Midbrain (tissue), 1 donor: ENCODE measurements around the gene TSHB.
A peak's percentile ranks its signal among the peaks of the same experiment; 100 is the strongest.
"Not testable (repeated sequence)": the region's sequence is repeated elsewhere in the genome, so short reads cannot be mapped to it uniquely, and the experiment has no call there.

Experiments
- DNase-seq: peaks from one replicate; lab custom pipeline; 2025; lab: John Stamatoyannopoulos, UW

The TSHB gene

DNA sequence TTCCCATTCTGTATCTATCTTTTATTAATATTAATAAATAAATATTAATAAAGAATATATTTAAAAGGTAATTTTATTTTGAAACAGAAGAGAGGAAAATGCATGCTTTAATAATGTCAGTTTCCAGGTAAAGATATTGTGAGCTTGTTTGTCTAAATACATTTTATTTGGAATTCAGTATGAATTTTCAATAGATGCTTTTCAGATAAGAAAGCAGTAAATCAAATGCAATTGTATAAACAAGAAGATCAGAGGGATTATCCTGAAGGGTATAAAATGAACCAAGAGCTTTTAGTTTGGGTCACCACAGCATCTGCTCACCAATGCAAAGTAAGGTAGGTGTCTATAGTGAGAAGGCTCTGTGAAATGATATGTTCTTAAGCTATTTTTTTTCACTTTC is at the start of gene TSHB:
TSS of gene TSHB (plus strand) at position 301 of the 400 bp plus-strand sequence. CDS start 3,537 bp downstream, outside the sequence.
- DNase-seq, result no peak

DNA sequence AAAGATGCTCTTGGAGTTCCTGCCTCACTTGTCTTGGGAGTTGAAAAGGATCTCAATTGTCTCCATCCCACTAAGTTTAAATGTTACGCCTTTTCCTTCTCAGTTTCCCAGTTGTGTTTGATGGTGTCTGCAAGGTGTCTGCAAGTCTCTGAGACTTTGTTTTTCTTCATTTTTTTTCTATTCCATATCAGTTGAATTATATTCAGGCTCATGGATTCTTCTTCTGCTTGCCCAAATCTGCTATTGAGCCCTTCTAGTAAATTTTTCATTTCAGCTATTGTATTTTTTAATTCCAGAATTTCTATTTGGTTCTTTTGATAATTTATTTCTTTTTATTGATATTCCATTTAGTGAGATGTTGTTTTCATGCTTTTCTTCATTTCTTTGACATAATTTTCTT is 47.4 kb upstream of the TSHB start:
- DNase-seq, result no peak

DNA sequence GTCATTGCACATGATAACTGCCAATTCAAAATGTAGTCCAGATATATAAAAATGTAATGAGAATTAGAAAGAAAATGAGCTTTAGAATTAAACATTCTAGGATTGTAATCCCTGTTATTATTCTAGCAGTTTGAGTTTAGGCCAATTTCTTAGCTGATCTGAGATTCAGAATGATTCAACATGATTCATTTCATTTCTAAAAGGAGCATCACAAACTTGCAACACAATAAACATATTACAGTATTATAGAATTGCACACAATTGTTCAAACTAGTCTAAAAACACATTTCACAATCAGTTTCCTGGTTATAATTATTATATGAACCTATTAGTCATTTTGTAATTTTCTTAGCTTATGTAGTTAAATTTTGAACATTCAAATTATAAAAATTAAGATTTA is 43.3 kb upstream of the TSHB start:
- DNase-seq, result no peak

DNA sequence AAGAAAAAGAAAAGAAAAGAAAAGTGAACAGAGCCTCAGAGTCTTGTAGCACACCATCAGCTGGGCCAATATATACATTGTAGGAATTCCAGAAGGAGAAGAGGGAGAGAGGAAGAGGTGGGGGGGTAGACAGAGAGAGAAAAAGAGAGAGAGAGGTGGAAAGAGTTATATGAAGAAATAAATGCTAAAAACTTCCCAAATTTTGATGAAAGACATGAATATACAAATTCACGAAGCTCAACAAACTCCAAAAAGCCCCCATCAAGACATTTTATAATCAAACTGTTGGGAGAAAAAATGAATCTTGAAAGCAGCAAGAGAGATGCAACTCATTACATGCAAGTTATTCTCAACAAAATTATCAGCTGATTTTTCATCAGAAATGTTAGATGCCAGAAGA is 41.5 kb upstream of the TSHB start:
- DNase-seq, result no peak

DNA sequence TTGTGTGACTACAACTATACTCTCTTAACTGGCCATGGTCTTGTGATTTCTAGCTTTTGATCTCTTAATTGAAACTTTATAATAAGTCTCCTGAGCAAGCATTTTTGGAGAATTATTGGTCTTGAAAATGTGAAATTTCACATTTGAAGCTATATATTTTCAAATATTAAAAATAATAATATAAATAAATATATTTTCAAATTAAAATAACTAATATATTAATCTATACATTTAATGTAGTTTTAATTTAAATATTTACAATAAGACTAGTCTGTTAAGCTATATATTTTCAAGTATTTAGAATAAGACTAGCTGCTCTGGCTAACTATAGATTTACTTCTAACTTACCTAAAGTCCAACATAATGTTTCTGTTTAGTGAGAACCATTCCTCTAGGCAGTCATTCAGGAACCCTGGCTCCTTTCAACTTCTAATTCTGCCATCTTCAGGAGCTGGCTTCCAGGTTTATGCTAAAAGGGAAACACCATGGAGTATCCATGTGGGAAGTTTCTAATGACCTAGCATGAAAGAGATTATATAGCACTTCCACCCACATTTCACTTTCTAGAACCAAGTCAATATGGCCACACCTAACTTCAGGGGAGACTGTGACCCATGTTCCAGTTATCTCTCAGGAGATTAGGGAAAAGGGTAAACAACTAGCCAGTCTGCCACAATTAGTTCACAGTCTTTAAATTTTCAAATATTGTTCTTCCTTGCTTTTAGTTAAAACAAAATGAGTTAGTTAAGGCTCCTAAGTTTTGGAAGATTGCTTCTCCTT is 31.9 kb upstream of the TSHB start:
- DNase-seq, result no peak

DNA sequence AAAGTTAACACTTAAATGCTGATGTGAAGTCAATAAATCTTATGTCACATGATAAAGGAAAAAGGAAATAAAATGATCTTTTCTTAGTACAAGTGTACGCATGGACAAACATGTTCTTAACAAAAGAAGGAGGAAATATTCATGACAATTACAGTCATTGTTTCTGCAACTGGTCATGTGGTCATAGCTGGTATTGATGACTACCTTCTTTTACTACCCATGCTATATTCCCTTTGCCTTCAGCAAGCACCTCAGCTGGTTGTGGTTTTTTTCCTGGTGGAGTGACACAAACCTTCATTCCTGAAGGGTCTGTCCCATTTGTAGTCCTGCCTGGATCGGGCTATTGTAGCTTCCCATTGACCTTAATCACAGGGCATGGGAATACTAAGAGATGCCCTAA is 23.4 kb upstream of the TSHB start:
- DNase-seq, result no peak

DNA sequence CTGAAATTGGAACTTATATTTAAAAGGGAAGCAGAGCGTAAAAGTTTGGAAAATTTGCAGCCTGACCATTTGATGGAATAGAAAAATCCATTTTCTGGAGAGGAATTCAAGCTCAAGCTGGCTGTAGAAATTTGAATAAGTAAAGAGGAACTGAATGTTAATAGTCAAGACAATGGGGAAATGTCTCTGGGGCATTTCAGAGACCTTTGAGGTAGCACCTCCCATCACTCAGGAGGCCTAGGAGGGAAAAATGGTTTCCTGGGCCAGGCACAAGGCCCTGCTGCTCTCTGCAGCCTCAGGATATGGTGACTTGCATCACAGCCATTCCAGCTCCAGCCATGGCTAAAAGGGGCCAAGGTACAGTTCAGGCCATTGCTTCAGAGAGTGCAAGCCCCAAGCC is 17.6 kb upstream of the TSHB start:
- DNase-seq, result no peak

DNA sequence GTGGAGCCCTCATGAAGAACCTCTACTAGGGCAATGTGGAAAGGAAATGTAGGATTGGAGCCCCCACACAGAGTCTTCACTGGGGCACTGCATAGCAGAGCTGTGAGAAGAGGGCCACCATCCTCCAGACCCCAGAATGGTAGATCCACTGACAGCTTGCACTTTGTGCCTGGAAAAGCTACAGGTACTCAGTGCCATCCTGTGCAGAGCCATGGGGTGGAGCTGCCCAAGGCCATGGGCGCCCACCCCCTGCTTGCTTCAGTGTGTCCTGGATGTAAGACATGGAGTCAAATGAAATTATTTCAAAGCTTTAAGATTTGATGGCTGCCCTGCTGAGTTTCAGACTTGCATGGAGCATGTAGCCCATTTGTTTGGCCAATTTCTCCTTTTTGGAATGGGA is 17.2 kb upstream of the TSHB start:
- DNase-seq, result no peak

DNA sequence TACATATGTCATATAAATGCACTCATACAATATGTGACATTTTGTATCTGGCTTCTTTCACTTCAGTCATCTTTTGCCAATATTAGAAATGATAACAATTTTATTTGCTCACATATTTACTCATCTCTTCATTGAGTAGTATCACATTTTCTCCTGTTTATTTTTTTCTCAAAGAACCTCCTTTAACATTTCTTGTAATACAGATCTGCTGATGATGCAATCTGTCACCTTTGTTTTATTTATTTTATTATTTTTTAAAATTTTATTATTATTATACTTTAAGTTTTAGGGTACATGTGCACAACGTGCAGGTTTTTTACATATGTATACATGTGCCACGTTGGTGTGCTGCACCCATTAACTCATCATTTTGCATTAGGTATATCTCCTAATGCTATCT is 15.8 kb upstream of the TSHB start:
- no peak for DNase-seq

DNA sequence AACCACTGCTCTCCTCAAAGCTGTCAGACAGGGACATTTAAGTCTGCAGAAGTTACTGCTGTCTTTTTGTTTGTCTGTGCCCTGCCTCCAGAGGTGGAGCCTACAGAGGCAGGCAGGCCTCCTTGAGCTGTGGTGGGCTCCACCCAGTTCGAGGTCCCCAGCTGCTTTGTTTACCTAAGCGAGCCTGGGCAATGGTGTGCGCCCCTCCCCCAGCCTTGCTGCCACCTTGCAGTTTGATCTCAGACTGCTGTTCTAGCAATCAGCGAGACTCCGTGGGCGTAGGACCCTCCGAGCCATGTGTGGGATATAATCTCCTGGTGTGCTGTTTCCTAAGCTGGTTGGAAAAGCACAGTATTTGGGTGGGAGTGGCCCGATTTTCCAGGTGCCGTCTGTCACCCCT is 10.1 kb upstream of the TSHB start:
- DNase-seq, result not testable (repeated sequence)

DNA sequence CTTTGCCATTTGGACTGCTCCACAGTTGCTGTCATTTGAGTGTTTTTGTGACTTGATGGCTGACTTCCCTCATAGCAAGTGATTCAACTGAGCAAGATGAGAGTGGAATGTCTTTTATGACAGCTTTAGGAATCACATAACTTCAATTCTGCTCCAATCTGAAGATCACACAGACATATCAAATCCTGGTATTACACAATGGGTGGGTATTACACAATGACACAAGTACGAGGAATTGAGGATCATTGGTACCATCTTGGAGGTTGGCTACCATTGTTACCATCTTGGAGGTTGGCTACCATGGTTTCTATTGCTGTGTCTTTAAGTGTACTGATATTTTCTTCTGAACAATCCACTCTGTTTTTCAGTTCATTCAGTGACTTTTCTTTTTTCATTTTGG is 8.5 kb upstream of the TSHB start:
- no peak for DNase-seq

DNA sequence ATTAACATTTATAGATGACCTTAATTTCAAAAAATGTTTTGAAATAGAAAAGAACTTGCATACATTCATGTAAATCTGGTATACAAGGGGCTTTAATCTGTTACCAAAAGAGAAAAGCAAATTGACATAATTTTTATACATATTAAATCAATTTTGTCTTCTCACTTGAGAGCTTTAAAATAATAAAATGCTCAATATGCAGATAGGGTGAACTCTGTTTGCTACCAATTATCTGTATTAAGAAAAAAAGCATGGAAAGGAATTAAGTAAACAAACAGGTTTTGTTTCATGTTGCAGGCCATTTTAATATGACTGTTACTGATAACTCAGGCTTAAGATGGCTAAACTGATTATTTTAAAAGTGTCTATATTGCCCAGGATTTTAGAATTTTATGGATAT is 6.0 kb upstream of the TSHB start:
- no peak for DNase-seq

DNA sequence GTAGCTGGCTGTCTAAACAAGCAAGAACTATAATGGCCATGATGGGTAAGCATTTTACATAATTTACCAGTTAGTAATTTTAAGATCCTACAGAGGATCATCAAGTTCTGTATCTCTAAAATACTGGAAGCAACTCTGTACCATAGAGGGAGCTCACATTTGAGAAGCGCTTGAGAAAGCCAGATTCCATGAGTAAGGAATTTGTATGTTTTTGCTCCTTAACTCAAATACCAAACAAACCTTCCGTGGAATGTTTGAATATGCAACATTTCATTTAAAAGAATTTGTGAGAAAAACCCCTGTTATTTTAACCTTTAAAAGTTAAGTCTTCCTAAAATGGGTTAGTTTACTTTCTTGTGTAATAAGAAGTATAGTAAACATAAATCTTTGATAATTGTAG is 2.0 kb downstream of the TSHB start:
- no peak for DNase-seq

DNA sequence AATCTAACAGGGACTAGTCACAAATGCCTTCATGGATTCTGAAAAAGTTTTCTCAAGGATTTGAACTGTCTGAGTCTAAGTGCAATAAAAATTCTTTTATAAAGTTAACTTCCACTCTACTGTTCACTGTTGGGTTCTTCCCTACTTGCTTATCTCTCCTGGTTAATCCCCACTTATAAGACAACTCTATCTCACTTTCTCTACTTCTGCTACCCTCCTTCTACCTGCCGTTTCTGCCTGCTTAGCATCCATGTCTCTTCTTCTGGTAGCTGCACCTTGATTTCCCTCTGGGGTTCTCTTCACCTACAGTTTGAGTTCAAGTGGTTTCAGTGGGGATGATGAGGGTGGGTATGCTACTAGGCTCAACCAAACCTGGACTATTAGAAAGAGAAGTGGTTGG is 6.0 kb downstream of the TSHB start:
- no peak for DNase-seq

DNA sequence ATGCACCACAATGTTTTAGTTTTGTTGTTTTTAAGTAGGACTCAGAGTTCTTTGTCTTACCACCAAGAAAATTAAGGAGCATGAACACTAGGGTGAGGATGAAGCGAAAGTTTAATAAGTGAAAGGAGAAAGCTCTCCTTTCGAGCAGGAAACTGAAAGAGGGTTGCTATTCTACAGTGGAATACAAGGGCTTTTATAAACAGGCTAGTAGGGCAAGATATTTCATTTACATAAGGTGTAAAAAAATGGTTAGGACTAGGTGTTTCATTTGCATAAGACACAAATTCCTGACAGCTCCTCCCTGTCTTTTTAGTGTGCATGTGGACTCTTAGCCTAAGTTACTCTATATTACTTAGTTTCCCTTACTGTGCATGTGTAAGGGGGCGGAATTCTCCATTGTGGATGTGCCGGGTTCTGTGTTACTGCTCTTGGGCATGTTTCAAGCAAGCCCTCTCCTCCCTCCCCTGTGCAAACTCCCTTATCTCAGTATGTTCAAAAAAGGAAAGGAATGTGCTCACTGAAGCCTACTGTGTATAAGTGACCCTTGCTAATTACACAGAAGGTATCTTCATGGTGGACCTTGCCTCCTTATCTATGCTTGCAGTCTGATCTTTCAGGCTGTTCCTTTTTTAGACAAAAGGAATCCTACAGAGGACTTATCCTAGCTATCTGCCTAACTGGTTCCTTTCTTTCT is 7.3 kb downstream of the TSHB start:
- no peak for DNase-seq

DNA sequence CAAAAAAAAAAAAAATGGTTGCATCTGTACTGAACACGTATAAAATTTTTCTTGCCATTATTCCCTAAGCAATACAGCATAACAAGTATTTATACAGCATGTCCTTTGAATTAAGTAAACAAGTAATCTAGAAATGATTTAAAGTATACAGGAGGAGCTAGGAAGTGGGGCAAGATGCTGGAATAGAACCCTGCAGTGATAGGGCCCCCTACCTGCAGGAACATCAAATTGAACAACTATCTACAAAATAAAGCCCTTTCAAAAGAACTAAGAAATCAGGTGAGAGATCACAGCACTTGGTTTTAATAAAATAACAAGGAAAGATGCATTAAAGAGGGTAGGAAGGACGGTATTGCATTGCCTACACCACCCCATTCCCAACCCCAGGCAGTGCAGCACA is 10.9 kb downstream of the TSHB start:
- DNase-seq, result no peak

DNA sequence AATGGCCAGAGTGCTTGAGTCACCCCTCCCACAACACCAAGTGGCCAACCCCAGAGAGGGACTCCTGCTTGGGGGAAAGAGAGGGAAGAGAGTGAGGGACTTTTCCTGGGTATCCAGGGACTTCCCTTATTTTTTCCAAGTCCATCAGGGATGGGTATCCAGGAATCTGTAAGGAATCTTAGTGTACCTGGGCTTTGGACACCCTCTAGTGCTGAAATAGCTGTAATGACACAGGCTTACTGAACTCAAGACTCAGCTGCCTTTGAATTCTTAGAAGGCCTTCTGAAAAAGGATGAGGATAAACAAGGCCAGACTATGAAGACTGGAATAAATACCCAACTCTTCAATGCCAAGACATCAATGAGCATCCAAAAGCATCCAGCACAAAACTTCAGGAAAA is 12.0 kb downstream of the TSHB start:
- no peak for DNase-seq

DNA sequence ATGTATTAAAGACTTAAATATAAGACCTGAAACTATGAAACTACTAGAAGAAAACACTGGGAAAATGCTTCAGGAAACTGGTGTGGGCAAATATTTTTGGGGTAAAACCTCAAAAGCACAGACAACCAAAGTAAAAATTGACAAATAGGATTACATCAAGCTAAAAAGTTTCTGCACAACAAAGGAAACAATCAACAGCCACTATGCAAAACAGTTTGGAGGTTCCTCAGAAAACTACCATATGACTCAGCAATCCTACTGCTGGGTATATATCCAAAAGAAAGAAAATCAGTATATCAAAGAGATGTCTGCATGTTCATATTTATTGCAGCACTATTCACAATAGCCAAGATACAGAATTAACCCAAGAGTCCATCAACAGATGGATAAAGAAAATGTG is 17.1 kb downstream of the TSHB start:
- no peak for DNase-seq

DNA sequence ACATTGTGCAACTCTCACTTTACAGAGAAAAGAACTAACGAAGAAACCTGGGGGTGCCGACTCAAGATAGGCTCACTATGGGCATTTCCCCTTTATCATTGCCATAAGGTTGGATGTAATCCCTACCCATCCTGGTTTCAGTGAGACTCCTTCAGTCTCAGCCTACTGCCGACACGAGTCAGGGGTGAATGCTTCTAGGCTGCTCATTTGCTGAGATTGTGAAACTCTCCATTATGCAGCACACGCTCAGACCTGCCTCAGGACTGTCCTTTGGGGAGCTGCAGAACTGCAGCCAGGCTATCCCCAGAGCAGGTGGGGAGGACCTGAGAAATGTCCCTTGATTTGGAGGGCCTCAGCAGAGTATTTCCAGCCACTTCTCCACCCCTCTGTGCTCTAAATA is 22.2 kb downstream of the TSHB start:
- no peak for DNase-seq

DNA sequence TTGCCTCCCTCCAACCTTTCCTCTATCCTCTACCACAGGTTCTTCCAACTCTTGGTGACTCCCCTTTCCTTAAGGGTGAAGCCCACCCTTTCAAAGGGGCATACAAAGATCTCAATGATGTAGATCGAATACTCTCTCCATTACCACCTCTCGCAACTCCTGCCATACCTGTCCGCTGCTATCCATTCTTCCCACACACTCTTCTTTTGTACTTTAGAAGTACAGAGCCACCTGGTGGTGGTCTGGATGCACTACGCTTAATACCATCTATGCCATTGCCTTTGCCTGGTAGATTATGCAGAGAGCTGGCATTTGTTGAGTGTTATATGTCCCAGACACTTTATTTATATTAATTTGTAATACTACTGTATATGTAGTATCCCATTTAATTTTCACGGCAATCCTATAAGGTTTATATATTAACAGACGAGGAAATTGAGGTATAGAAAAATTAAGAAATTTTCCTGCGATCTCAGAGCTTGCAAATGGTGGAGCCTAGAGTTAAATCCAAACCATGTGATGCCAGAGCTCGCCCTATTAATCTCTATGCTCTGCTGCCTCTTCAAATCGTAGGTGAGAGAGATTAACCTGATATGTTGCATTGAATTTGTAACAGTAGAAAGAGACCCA is 22.9 kb downstream of the TSHB start:
- peak; percentile 27 for DNase-seq

DNA sequence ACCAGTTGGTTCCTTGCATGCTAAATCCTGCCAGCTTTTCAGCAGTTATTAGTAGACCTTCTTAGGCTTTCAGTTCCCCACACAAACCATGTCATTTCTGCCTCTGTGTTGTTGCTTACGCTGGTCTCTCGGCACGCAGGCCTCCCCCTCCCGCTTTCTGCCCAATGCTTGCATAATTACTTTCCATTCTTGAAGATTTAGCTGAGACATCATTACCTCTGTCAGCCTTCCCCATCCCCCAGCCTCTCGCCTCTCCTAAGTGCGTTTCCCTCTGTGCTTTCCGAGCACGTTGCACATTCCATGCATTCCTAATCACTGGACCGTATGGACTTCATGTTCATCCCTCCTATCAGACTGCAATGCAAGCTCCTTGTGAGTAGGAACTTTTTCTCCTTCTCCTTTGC is 26.8 kb downstream of the TSHB start:
- no peak for DNase-seq

DNA sequence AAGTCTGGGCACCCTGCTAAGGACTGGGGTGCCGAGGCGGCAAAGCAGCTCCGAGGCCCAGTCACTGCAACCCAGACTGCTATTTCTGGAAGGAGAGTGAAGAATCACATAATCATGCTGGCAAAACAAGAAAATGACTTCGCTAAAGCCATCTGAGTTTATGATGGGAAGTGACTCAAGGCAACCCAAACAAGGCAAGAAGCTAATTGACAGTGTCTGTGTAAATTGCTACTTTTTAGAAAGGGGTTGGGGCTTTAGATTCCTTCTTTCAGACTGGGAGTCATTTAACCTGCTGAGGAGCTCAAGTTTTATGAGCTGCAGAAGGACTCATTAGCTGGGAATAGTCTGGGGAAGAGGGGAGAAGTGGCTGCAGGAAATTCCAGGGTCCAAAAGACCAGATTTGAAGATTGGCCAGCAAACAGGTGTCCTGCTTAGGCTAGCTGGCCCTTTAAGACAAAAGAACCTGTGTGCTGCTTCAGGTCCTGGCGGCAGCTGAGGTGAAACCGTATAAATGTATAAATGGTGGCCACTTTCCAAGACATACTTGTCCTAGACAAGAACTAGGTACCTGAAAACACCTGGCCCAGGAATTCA is 28.1 kb downstream of the TSHB start:
- DNase-seq, result no peak

DNA sequence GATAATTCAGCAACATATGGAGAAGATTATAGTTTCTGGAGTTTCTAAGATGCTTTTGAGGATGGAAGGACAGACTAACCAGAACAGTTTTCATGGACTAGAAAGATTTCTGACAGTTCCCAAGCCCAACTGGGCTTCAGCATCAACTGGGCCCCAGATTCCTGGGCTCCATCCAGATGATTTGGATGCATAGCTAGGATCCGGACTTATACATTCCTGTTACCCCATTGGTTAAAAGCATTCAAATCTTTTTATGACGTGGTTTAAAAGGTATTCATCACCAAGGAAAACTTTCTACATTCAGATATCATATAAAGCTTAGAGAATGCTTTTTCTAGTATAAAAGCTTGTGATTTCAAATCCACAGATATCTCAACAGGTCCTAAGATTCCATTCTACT is 29.7 kb downstream of the TSHB start:
- no peak for DNase-seq
